BE2C (cell line): ENCODE data around the gene RALGAPA2.

Experiments
- DNase-seq: peaks from one replicate; pipeline ENCODE4 v3.0.0-alpha.2; 2020
- H3K27me3 ChIP-seq: fragments of 250-450 bp; sonication (Bioruptor Pico); 2 replicates; pipeline ENCODE4 v1.5.1; 2020; ENCODE audit warnings: mild to moderate bottlenecking
- H3K36me3 ChIP-seq: fragments of 250-450 bp; sonication (Bioruptor Pico); 2 replicates; pipeline ENCODE4 v1.5.1; 2020; ENCODE audit warnings: mild to moderate bottlenecking
- H3K4me1 ChIP-seq: fragments of 250-450 bp; sonication (Bioruptor Pico); 2 replicates; pipeline ENCODE4 v1.5.1; 2020
- H3K4me3 ChIP-seq: 2 replicates; pipeline ENCODE4 v1.5.1; 2011; ENCODE audit warnings: low read depth, low read length
- H3K9me3 ChIP-seq: fragments of 250-450 bp; sonication (Bioruptor Pico); 2 replicates; pipeline ENCODE4 v1.5.1; 2020
- TF ChIP-seq, protein P1 (sequence below): IDR thresholded peaks from 2 replicates; pipeline ENCODE4 v1.5.1; 2012; ENCODE audit warnings: mild to moderate bottlenecking, low read depth, low read length

The RALGAPA2 gene

GRCh38 chr20:20462185-20462584 lies 250.3 kb downstream of the RALGAPA2 start:
- peaks cover 36% of the 10 kb centered on the region for H3K4me1 ChIP-seq
- TF ChIP-seq, protein P1, sequence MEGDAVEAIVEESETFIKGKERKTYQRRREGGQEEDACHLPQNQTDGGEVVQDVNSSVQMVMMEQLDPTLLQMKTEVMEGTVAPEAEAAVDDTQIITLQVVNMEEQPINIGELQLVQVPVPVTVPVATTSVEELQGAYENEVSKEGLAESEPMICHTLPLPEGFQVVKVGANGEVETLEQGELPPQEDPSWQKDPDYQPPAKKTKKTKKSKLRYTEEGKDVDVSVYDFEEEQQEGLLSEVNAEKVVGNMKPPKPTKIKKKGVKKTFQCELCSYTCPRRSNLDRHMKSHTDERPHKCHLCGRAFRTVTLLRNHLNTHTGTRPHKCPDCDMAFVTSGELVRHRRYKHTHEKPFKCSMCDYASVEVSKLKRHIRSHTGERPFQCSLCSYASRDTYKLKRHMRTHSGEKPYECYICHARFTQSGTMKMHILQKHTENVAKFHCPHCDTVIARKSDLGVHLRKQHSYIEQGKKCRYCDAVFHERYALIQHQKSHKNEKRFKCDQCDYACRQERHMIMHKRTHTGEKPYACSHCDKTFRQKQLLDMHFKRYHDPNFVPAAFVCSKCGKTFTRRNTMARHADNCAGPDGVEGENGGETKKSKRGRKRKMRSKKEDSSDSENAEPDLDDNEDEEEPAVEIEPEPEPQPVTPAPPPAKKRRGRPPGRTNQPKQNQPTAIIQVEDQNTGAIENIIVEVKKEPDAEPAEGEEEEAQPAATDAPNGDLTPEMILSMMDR: no peak
- H3K27me3 ChIP-seq: no peaks in the 10 kb centered on the region
- no peaks in the 10 kb centered on the region for H3K36me3 ChIP-seq
- H3K4me3 ChIP-seq: no peak overlapping the region
- no peaks in the 10 kb centered on the region for H3K9me3 ChIP-seq
- no peak for DNase-seq

GRCh38 chr20:20461551-20461950 lies 250.9 kb downstream of the RALGAPA2 start:
- Histone ChIP-seq H3K4me3 (no peak overlapping the region), H3K4me1 (peaks cover 31% of the 10 kb centered on the region), H3K9me3 (no peaks in the 10 kb centered on the region), H3K27me3 (no peaks in the 10 kb centered on the region), H3K36me3 (no peaks in the 10 kb centered on the region)
- TF ChIP-seq, protein P1: no peak
- DNase-seq: no peak

GRCh38 chr20:20459726-20460125 lies 252.7 kb downstream of the RALGAPA2 start:
- H3K36me3 ChIP-seq: no peaks in the 10 kb centered on the region
- TF ChIP-seq, protein P1: no peak
- no peak overlapping the region for H3K4me3 ChIP-seq
- no peaks in the 10 kb centered on the region for H3K27me3 ChIP-seq
- peaks cover 16% of the 10 kb centered on the region; the same call in 1 of the 2 replicates for H3K4me1 ChIP-seq
- no peaks in the 10 kb centered on the region for H3K9me3 ChIP-seq
- DNase-seq: no peak

DNA sequence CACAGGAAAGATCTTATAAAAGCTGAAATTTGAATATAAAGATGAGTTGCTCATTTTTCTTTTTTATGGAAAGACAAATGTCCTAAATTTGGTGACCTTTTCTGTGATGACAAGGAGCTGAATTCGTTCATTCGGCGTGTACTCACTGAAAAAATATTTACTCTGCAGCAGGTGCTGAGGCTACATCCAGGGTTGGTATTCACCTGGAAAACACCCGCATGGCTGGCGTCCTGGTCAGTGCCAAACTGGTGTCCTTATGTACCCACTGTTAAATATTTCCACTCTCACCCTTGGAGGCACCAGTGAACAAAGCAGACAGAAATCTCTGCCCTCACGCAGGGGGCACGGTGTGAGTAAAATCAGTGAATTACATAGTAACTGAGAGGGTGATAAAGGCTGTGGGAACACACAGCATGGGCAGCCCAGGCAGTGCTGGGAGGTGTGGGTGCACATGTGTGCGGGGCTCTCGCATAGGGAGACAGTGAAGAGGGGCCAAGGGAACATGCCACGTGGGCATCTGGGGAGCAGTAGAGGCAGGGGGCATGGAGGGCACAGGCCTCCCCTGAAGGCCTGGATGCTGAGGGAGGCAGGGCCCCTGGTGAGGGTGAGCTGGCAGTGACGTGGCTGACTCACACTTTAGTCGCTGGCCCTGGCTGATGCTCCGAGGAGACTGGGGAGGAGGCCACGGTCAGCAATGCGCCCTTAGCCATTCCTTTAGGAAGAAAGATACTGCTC lies 254.9 kb downstream of the RALGAPA2 start:
- H3K4me3 ChIP-seq: no peak overlapping the region
- H3K27me3 ChIP-seq: no peaks in the 10 kb centered on the region
- H3K36me3 ChIP-seq: no peaks in the 10 kb centered on the region
- TF ChIP-seq, protein P1: no peak
- no peak for DNase-seq
- H3K9me3 ChIP-seq: no peaks in the 10 kb centered on the region
- peaks cover 13% of the 10 kb centered on the region for H3K4me1 ChIP-seq

DNA sequence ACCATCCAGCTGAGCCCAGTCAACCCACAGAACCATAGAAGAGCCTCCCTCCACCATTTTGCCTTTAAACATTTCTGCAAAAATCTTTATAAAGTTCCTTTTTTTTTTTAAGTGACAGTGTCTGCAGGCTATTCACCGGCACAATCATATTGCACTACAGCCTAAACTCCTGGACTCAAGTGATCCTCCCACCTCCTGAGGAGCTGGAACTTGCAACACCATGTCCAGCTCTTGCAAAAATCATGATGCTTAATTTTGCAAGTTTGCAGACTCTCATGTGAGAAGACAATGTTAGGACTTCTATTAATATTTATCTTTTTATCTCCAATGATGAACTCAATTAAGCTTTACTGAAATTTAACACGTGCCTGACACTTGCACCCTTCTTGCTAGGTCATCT lies 255.7 kb downstream of the RALGAPA2 start:
- no peak for DNase-seq
- peaks cover 13% of the 10 kb centered on the region for H3K4me1 ChIP-seq
- H3K36me3 ChIP-seq: no peaks in the 10 kb centered on the region
- no peaks in the 10 kb centered on the region for H3K27me3 ChIP-seq
- no peaks in the 10 kb centered on the region for H3K9me3 ChIP-seq
- TF ChIP-seq, protein P1: no peak
- H3K4me3 ChIP-seq: no peak overlapping the region

DNA sequence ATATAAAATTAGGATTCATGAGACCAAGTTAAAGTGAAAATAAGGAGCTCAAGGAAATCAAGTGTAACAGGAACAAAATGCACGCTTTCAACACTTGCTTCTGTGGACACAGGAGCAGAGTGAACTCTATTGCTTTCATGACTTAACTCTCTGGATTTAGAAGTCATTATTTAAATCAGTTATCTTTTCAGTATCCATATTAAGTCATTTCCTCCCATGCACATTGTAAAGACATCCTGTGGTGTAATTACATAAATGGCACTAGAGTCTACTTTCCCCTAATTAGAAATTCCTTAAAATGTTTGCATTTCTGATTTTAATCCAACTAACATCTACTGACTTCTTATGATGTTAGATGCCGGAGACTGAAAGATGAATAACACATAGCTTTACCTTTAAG lies 256.5 kb downstream of the RALGAPA2 start:
- Histone ChIP-seq H3K9me3 (no peaks in the 10 kb centered on the region), H3K4me1 (peaks cover 14% of the 10 kb centered on the region), H3K4me3 (no peak overlapping the region), H3K27me3 (no peaks in the 10 kb centered on the region), H3K36me3 (no peaks in the 10 kb centered on the region)
- no peak for DNase-seq
- TF ChIP-seq, protein P1: no peak
